Raji (cell line): ENCODE data around the gene BTBD16.

Experiments used
- POLR2A ChIP-seq: IDR thresholded peaks from 2 replicates; pipeline ENCODE4 v1.6.1; 2011; ENCODE audit warnings: low read depth, low read length, control low read depth; ENCODE audit not compliant: insufficient read depth

BTBD16 gene

GRCh38 chr10:122294511-122295450 is 23.7 kb downstream of the BTBD16 start:
- TF ChIP-seq POLR2A, result no peak

DNA sequence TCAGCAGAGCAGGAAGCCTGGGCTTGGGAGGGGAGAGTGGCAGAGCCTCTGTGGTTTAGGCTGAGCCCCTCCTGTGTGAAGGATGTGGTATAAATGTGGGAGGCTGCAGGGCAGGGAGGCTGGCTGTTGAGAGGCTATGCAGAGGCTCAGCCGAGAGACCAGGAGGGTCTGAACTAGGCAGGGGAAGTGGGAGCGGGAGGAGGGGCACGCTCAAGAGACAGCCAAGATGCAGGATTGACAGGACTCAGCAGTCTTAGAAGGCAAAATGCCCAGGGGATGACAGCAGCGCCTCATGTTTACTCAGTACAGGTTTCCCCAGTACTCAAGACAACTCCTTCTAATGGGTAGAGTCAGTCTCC is 24.3 kb downstream of the BTBD16 start:
- no peak for TF ChIP-seq POLR2A

DNA sequence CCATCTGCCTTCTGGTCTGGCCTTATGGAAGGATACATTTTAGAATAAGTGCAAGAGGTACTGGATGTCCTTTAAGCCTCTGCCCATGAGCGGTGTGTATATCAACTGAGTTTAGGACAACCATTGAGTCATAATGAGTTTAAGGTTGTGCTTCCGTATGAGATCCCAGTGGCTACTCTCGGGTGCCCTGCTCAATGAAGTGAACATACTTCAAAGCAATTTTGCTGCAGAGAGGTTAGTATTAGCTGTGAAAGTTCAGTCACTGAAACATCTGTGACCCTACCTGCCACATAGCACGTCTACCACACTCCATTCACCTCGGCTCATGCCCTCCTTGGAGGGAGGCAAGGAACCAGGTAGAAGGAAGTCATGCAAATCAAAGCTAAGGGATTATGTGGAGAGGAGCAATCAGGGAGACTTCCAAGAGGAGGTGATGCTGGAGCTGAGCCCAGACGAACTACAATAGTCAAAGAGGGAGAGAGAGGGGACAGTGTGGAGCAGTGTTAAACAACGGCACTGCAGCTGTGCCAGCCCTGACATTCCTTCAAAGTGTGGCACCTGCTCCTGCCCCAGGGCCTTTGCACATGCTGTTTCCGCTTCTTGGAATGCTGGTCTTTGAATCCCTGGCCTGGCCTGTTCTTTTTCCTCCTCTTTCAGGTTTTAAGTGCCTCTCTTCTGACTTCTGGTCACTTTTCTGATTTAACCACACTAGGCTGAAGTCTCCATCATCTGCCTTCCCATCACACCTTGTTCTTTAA is 25.4 kb downstream of the BTBD16 start:
- TF ChIP-seq POLR2A, result no peak

- no peak for TF ChIP-seq POLR2A
Observed at GRCh38 chr10:122297583-122297982, 26.5 kb downstream of the BTBD16 start.

- no peak for TF ChIP-seq POLR2A
Observed at GRCh38 chr10:122298206-122298597, 27.1 kb downstream of the BTBD16 start.

DNA sequence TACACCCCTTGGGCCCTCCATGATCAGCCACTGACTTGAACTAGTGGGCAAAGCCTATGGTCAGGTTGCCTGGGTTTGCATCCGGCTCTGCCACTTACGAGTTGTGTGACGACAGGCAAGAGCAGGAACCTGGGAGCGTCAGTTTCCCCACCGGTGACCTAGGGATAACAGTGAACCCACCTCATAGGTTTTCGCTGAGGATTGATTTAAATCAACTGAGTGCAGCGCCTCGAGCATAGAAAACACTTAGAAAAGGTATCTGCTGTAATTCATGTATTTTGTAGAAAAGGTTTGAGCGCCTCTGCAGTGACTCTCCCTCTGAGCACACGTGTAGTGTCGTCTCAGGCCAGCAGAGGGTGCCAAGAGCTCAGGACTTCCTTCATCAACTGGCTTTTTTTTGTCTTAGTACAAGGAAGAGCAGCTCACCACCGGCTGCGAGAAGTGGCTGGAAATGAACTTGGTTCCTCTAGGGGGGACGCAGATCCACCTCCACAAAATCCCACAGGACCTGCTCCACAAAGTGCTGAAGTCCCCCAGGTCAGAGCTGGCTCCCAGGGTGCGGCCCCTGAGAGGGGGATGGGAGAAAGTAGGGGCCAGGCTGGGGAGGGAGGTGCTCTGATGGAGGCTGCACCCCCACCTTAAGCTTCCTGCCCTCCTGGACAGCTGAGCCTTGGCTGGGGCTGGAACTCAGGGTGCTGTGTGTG is 27.7 kb downstream of the BTBD16 start:
- TF ChIP-seq POLR2A, result no peak

DNA sequence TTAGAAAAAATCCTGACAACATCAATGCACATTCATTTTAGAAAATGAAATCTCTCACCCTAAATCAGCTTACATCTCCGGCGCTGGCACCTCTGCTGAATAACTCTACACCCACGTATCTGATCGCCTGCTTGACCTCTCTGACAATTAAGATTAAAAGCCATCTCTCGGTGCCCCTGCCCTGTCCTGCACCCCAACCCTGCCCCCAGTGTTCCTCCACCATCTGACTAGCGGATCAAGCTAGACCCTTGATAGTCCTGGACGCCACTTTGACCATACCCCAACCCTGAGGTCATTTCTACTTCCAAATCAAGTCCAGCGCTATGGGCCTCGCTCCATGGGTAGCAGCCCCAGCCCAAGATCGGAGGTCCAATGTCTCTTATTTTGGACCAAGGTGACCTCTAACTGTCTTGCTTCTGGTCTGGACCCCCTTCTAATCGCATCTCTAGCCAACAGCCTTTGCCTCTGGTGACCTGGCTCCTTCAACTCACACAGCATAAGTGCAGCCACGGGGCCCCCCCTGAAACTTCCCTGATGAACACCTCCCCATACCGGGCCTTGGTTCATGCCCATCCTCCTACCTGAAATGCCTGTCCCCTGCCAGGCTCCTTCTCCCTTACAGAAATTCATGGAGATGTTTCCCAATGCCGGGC is 28.5 kb downstream of the BTBD16 start:
- TF ChIP-seq POLR2A, result no peak

GRCh38 chr10:122301055-122301810 is 30.1 kb downstream of the BTBD16 start:
- TF ChIP-seq POLR2A, result no peak

DNA sequence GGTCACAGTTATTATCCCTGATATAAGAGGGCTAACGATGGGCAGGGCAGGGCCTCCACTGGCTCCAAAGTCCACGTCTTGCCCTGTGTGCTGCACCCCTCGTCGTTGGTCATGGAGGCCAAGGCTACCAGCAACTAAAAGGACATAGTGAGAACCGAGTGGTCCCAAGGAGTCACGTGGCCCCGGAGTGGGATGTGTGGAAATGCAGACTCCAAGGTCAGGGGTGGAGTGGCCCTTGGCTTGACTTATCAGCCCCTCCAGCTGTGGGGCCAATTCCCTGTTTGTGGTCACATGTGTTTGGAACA is 30.7 kb downstream of the BTBD16 start:
- no peak for TF ChIP-seq POLR2A

GRCh38 chr10:122302315-122302714 is 31.2 kb downstream of the BTBD16 start:
- TF ChIP-seq POLR2A, result no peak

- no peak for TF ChIP-seq POLR2A
Observed at GRCh38 chr10:122303271-122304053, 32.4 kb downstream of the BTBD16 start.

DNA sequence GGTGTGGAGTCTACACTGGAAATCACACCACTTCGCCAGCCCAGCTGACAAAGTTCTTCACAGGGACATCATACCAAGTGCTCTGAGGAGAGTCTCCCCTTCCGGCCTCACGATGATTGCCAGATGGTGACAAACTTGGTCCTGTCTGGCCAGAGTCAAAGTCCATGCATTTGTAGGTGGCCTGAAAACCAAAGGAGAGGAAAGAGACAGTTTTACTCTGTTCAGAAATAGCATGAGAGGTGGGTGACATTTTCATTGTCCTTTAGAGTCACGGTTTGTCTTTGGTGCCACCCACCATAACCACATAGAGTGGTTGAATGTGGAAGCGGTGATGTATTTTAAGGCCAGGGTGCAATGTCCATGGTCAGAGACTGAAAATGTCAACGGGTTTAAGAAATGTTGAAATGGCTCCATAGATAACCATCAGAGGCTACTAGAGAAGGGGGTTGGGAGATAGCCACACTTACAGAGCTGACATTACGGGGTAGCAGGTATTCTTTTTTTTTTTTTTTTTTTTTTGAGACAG is 33.0 kb downstream of the BTBD16 start:
- TF ChIP-seq POLR2A, result no peak

- no peak for TF ChIP-seq POLR2A
Observed at GRCh38 chr10:122306282-122306681, 35.2 kb downstream of the BTBD16 start.
